GM19328 (cell line): ENCODE data around the gene FBXO10.

Source experiments
- ATAC-seq: cut with Tn5 transposase; IDR thresholded peaks from one replicate; pipeline ENCODE4 v1.9.1; 2021; ENCODE audit warnings: mild to moderate bottlenecking, moderate library complexity; ENCODE audit not compliant: unreplicated experiment

The FBXO10 gene

GRCh38 chr9:37551468-37551867, 24.7 kb downstream of the FBXO10 start:
- ATAC-seq, result no peak

- no peak for ATAC-seq
Measured at GRCh38 chr9:37550781-37551180, 25.4 kb downstream of the FBXO10 start.

GRCh38 chr9:37549527-37549926, 26.7 kb downstream of the FBXO10 start:
- ATAC-seq, result no peak

- ATAC-seq, result no peak
Measured at GRCh38 chr9:37547328-37547878, 28.8 kb downstream of the FBXO10 start.

- no peak for ATAC-seq
Measured at GRCh38 chr9:37543468-37543867, 32.7 kb downstream of the FBXO10 start.

GRCh38 chr9:37542895-37543294, 33.3 kb downstream of the FBXO10 start:
- no peak for ATAC-seq

- ATAC-seq, result no peak
Measured at GRCh38 chr9:37542488-37542887, 33.7 kb downstream of the FBXO10 start.

- ATAC-seq, result no peak
Measured at GRCh38 chr9:37541465-37541864, 34.7 kb downstream of the FBXO10 start.

GRCh38 chr9:37540634-37541033, 35.5 kb downstream of the FBXO10 start:
- ATAC-seq, result no peak

- ATAC-seq, result no peak
Measured at GRCh38 chr9:37539634-37540033, 36.5 kb downstream of the FBXO10 start.

GRCh38 chr9:37538099-37538498, 38.1 kb downstream of the FBXO10 start:
- ATAC-seq, result no peak

- no peak for ATAC-seq
Measured at GRCh38 chr9:37534901-37535300, 41.3 kb downstream of the FBXO10 start.

GRCh38 chr9:37534412-37534811, 41.8 kb downstream of the FBXO10 start:
- no peak for ATAC-seq

- ATAC-seq, result peak; percentile 64
Measured at GRCh38 chr9:37531699-37532098, 44.5 kb downstream of the FBXO10 start.

GRCh38 chr9:37528652-37529471, 47.3 kb downstream of the FBXO10 start:
- ATAC-seq, result peak; percentile 58

GRCh38 chr9:37523916-37524315, 52.3 kb downstream of the FBXO10 start:
- ATAC-seq, result no peak

- ATAC-seq, result no peak
Measured at GRCh38 chr9:37522971-37523370, 53.2 kb downstream of the FBXO10 start.

GRCh38 chr9:37521111-37521510, 55.1 kb downstream of the FBXO10 start:
- no peak for ATAC-seq

GRCh38 chr9:37520641-37521040, 55.5 kb downstream of the FBXO10 start:
- ATAC-seq, result no peak

- ATAC-seq, result no peak
Measured at GRCh38 chr9:37517923-37518322, 58.3 kb downstream of the FBXO10 start.

GRCh38 chr9:37515620-37516258, 60.4 kb downstream of the FBXO10 start:
- no peak for ATAC-seq

GRCh38 chr9:37514999-37515398, 61.2 kb downstream of the FBXO10 start:
- no peak for ATAC-seq
